GM19351 (cell line): ENCODE measurements around the gene PKP4.

Experiments
- ATAC-seq: cut with Tn5 transposase; IDR thresholded peaks from one replicate; pipeline ENCODE4 v1.9.1; 2021; ENCODE audit warnings: mild to moderate bottlenecking, moderate library complexity; ENCODE audit not compliant: unreplicated experiment

PKP4 gene

DNA sequence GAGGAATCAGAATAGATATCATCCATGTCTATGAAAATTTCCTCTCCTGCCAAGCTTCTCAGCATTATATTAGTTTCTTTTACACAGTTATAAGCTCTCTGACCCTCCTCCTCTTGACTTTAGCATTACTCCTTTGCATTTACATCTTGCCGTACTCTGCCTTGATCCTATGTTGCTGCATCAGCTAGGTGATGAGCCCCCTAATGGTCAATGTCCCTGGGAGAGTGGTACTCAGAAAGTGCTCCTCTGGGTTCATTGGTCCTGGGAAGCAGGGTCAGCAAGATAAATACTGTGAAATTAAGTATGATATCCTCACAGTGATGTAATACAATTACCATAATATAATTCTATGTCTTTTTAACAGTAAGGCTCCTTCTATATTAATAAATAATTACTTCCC, 74.1 kb downstream of the PKP4 start:
- no peak for ATAC-seq

DNA sequence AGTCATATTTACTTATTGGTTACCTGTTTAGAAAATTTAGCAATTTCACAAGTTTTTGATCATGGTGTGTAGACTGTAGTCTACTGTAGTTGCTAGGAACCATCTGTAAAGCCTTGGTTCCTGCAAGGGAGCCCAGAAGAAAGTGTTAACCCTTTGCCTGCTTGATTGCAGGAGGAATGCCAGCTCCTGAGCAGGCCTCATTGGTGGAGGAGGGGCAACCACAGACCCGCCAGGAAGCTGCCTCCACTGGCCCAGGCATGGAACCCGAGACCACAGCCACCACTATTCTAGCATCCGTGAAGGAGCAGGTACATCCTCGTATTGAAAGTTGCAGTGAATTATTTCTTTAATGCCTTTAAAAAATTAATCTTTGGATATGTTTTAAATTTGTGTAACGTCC, 76.3 kb downstream of the PKP4 start:
- no peak for ATAC-seq

DNA sequence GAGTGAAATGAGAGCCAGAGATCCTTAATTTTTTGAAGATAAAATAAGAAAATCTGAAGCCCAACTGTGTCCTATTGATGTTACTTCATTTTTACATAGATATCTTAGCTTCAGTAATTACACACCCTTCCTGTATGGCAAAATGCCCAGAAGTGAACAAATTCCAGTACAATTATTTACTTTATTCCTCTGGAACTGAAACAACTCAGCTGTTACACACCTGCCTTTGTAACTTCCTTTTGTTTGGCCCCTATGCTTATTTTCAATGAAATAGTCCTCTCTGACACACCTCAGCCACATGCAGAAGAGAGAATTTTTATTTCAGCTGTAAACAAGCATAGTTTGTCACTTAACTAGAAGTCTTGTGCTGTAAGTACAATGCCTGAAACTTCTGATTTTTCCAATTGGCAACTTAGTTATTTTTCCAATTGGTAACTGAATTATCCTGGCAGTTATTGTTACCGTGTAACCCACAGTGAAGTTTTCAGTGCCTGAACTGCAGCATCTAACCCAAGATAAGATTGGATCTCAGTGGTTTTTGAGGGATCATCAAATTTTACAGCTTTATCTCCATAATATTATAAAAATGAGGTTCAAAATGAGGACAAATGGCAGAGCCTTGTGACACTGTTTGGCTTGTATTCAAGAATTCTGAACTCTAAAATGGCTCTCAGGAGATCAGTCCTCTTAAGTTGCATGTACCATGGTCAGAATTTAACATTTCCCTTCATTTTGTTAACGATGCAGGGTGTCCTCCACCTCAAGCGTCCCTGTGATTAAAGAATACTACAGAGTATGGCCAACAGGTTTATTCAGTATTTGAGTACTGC, 82.6 kb downstream of the PKP4 start:
- ATAC-seq = no peak

GRCh38 chr2:158542577-158542976, 85.8 kb downstream of the PKP4 start:
- ATAC-seq = no peak

GRCh38 chr2:158543957-158544356, 87.2 kb downstream of the PKP4 start:
- ATAC-seq = no peak

- ATAC-seq = no peak
Measured at GRCh38 chr2:158544998-158545397, 88.2 kb downstream of the PKP4 start.

DNA sequence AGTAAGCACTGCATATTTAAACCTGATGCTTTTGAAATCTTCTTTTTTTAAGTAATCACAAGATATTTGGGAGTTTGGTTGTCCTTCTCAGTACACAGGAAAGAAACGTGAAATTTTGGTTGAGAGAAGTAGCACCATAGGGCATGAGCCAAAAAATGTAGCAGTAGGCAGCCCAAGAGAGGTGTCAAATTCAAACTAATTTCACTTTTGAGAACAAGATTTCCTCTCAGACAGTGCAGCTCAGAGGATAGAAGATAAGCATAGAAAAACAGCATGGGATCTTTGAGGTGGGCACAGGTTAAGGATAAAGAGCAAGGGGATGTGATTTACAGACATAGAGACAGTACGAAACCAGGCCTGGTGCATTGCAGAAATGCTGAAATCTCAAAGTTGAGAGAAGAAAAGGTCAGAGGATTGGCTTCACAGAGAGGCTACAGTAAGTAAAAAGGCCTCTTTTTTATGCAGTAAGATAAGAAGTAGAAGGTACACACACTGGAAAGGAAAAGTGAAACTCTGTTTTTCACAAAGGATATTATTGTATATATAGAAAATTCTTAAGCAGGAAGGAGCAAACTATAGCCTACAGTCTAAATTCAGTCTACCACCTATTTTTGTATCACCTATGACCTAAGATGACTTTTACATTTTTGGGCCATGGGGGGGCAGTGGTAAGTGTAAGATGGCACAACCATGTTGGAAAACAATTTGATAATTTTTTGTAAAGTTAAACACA, 89.8 kb downstream of the PKP4 start:
- ATAC-seq = peak; percentile 75

- ATAC-seq = no peak
Measured at GRCh38 chr2:158553257-158553656, 96.5 kb downstream of the PKP4 start.

DNA sequence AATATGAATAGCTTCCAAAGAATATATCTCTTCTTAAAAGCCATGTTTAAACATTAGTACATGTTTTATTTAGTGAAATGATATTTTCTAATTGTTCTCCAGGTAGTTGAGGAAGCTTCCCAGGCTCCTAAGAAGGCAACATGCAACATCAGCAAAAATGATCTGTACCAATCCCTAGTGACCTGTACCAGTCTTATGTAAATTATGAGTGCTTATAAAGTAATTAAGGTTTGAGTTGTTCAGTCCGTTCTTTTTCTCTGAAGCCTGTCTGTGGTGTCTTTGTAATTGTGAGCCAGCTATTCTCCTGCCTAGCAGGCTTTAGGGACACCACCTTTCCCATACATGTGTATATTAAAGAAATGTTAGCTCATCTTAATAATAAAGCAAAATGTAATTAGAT, 98.2 kb downstream of the PKP4 start:
- no peak for ATAC-seq

DNA sequence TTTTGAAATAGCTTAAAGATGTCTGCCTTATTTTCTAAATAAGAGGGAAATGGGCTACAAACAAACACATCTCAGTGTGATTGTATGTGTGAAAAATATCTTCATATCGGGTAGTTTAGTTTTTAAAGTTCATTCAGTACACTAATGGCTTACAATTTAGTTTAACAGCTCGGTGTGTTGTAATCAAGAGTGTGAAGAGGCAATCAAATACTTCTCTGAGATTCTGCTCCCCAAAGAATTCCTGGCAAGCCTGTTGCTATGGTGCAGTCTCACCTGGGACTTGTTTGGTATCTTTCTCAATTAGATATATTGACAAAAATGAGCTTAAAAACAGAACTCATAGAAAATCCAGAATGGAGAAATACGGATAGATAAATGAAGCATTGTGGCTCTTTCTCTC, 99.4 kb downstream of the PKP4 start:
- no peak for ATAC-seq

- ATAC-seq = no peak
Measured at GRCh38 chr2:158557752-158558151, 101.0 kb downstream of the PKP4 start.

DNA sequence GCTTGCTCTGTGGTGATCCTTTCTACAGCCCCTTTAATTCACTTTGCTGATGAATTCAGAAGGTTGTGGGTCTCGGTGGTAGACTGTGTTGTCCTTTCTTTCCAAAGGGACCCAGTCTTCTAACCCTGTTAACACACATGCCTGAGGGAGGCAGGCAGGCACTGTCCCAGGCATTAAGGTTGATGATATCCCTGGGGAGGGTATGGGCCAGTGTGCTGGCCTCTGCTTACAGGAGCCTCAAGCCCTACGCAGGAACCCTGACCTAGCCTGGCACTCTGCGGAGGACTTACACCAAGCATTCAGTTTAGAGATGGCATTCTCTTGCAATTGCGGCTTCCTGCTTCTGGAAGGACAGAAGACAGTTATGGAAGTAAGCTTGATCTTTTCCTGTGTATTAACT, 102.5 kb downstream of the PKP4 start:
- ATAC-seq = no peak

GRCh38 chr2:158560259-158560658, 103.5 kb downstream of the PKP4 start:
- no peak for ATAC-seq

DNA sequence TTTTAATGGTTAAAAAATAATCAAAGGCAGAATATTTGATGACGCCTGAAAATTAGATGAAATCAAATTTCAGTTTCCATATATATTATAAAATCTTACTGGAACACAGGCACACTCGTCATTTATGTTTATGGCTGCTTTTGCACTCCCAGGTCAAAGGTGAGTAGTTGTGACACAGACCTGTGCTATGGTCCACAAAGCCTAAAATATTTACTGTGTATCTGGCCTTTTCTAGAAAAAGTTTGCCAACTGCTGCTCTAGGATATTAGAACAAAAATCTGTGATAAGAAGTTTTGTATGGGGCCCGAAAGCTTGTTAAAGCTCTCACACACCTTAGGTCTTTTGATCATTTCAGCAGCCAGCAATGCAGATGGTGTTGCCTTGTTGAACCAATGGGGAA, 104.3 kb downstream of the PKP4 start:
- ATAC-seq = no peak

DNA sequence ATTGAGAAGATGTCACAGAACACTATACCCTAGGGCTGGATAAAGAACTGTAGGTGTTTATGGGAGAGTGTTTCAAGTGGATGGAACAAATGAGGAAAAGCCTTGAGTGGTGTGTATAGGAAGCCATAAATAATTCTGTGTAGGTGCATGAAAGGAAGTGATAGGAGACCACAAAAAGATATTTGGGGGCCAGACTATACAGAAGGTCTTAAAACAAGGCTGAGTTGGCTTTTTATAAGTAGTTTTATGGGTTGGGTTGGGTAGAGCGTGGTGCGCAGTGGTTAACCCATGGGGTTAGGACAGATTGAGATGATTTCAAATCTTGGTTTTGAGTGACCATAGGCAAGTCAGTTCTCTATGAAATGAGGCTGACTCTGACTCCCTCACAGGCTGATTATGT, 110.5 kb downstream of the PKP4 start:
- ATAC-seq = no peak

DNA sequence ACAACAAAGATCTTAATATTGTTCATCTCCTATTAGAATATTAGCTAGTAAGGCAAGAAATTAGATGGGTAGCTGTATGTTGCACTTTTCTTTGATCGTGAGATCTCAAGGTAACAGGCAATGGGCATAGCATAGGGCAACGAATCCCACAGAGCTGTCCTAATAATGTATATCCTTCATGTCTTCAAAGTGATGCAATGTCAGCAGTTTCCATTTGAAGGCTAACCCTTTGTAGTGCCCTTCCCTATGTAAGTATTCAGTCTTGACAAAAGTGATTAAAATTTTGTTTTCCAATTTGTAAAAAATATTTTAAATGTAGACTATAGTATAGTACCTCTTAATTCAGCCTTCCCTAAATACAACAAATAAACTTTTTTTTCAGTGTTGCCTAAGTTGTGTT, 112.5 kb downstream of the PKP4 start:
- no peak for ATAC-seq

DNA sequence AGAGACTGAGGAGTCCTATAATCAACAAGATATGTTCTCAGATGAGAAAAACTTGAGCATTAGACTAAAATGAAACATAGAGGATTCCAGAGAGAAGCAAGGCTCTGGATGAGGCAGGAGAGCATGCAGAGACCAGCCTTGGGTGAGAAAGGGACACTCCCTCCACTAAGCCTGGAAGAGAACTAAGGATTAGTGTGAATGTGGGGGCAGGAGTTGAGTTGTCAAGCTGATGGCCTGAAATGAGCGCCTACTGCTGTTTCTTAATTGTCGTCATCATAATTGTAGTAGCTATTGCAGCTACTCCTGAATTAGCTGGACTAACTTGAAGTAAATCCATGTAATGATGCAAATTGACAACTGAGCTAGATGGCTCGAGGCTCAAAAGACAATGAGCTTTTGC, 114.1 kb downstream of the PKP4 start:
- no peak for ATAC-seq

DNA sequence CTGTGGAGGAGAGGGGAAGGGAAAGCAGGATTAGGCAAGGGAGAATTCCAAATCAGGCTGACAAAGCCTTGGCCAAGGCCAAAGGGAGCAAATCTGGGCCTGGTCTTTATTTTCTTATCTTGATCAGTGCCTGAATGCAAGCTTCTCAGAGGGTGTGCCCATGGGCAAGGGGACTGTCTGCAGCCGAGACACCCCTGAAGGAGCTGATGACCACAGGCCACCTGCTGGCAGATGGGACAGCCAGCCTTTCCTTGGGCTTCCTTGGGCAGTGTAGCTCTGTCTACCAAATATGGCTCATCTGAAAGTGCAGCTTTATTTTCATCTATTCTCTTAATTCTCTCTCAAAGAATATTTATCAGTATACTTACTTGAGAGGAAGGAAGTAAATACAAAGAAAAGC, 117.0 kb downstream of the PKP4 start:
- ATAC-seq = no peak

DNA sequence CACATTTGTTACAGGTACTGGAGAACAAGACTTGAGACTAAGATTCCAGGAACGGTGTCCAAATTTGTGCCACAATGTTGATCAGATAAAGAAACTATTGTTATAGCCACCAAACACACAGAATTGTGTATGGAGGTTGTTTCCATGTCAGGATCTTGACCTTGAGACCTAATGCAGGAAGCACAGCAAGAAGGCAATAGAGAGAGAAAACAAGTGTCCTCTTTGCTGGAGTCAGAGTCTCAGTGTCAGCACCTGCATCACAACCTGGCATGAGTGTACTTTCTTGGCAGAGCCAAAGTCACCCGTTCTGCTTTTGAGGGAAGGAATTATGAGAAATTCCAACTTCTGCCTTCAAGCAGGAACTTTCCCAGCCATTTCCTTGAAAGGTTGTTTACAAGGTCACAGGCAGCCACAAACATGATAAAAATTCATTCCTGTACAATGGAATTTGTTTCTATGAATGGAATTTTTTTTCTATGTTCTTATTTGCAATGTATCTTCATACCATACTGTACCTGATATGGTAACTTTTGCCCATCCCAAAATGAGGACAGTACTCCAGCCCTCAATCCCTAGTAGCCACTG, 118.4 kb downstream of the PKP4 start:
- no peak for ATAC-seq

- ATAC-seq = no peak
Measured at GRCh38 chr2:158577141-158577540, 120.4 kb downstream of the PKP4 start.

DNA sequence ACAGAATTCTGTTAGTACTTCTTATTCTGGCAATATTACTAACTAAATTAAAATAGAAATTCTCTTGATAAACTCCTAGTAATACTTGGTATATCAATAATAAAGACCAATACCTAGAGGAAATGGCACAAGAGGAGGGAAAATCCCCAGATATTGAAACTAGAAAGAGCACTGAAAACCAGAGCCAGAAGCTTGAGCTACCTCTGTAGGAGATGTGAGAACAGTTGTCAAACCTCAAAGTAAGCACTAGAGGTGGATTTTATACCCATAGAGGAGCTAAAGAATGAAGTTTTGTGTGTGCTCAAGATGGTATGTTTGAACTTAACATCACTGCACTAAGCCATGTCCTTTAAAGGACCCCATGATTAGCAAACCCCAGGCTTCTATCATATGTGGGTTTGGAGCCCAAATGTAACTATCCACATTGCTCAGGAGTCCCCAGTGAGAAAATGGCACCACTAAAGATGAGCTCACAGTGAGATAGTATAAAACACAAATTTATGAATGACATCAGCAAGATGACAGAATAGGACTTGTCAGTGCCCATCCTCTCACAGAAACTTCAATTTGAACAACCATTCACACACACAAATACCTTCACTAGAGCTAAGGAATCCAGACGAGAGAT, 122.1 kb downstream of the PKP4 start:
- peak; percentile 96 for ATAC-seq

- ATAC-seq = no peak
Measured at GRCh38 chr2:158579928-158580327, 123.2 kb downstream of the PKP4 start.
